Thoracic aorta (tissue), 2 donors: ENCODE results near the gene RSPH4A. TPM values are rescaled to one million over a fixed set of nuclear protein-coding genes. Genes with fewer than 3 reads are reported as not detected.

Experiments used
- ATAC-seq: fragments of 150-250 bp; one replicate; pipeline ENCODE4 v1.8.0; 2017; ENCODE audit warnings: low read depth; ENCODE audit not compliant: insufficient number of reproducible peaks, low FRiP score
- DNase-seq: peaks from one replicate; pipeline ENCODE4 v3.0.0-alpha.2; 2020; ENCODE audit warnings: low spot score
- H3K27ac ChIP-seq, 2 donors: fragments of 200-600 bp; sonication (generic); 1 replicate in 1 of 2; 2 replicates in 1 of 2; pipeline ENCODE4 v1.5.1; 2016; ENCODE audit warnings: mild to moderate bottlenecking in 2 of 2, moderate library complexity in 2 of 2
- H3K27me3 ChIP-seq: fragments of 200-600 bp; sonication (generic); replicated peaks from 2 replicates; pipeline ENCODE4 v1.6.0; 2016; ENCODE audit warnings: mild to moderate bottlenecking; ENCODE audit not compliant: insufficient read depth
- H3K36me3 ChIP-seq: fragments of 200-600 bp; sonication (generic); one replicate; pipeline ENCODE4 v1.5.1; 2016
- H3K4me1 ChIP-seq, 2 donors: fragments of 200-600 bp; sonication (generic); 1 replicate in 1 of 2; 2 replicates in 1 of 2; pipeline versions ENCODE4 v1.5.1 to v1.6.0; 2016; ENCODE audit warnings: low read depth in 2 of 2, mild to moderate bottlenecking in 1 of 2; ENCODE audit not compliant: control insufficient read depth in 1 of 2
- H3K4me3 ChIP-seq: fragments of 200-600 bp; sonication (generic); 2 replicates; pipeline ENCODE4 v1.5.1; 2016; ENCODE audit warnings: mild to moderate bottlenecking
- H3K9me3 ChIP-seq: fragments of 200-600 bp; sonication (generic); 2 replicates; pipeline ENCODE4 v1.5.1; 2016
- CTCF ChIP-seq: fragments of 200-600 bp; sonication (generic); IDR thresholded peaks from one replicate; pipeline ENCODE4 v1.5.1; 2019; ENCODE audit warnings: antibody characterized with exemption
- total RNA-seq, 2 donors: library from RNA; depleted of rRNA; stranded (reverse); fragments of >200 nt; gene quantifications; one replicate each; pipeline versions ENCODE4 v1.1.0 to v1.2.3, GENCODE V29; 2016

RSPH4A gene
- total RNA-seq, 2 donors from 2014 or later = 0.78 to 0.95 TPM

GRCh38 chr6:116571683-116572000, 44.6 kb upstream of the RSPH4A start:
- Histone ChIP-seq H3K4me3 (peak overlapping the region; percentile 77), H3K4me1 (peaks cover 8 to 20% of the 10 kb centered on the region in 2 donors), H3K27me3 (no peaks in the 10 kb centered on the region), H3K36me3 (no peaks in the 10 kb centered on the region), H3K9me3 (no peaks in the 10 kb centered on the region), H3K27ac (peak overlapping the region; percentile 92 to 93)
- ATAC-seq = no peak
- no peak for DNase-seq
- no peak for TF ChIP-seq CTCF

GRCh38 chr6:116572162-116572561, 44.1 kb upstream of the RSPH4A start:
- no peak for TF ChIP-seq CTCF
- Histone ChIP-seq H3K27ac (peak overlapping the region in 1 of 2 donors; percentile 93), H3K4me1 (peaks cover 8 to 20% of the 10 kb centered on the region in 2 donors), H3K27me3 (no peaks in the 10 kb centered on the region), H3K9me3 (no peaks in the 10 kb centered on the region), H3K4me3 (peak overlapping the region; percentile 77), H3K36me3 (no peaks in the 10 kb centered on the region)
- ATAC-seq (no peak), DNase-seq (no peak)

DNA sequence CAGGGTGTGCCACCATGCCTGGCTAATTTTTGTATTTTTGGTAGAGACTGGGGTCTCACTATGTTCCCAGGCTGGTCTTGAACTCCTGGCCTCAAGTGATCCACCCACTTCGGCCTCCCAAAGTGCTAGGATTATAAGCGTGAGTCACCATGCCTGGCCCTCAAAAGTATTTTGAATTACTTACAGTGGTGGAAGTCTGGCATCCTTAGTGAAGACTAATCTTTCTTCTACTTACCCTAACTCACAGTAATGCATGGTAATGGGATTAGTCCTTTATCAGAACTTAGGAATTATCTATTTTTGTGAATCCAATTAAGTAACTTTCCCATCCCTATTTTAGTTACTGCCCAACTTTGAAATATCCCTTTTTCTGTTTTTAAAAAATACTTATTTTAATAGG, 41.1 kb upstream of the RSPH4A start:
- DNase-seq (no peak), ATAC-seq (no peak)
- Histone ChIP-seq H3K9me3 (no peaks in the 10 kb centered on the region), H3K4me1 (peaks cover 2 to 16% of the 10 kb centered on the region in 2 donors), H3K27ac (no peak overlapping the region), H3K4me3 (no peak overlapping the region), H3K27me3 (no peaks in the 10 kb centered on the region), H3K36me3 (no peaks in the 10 kb centered on the region)
- no peak for TF ChIP-seq CTCF

DNA sequence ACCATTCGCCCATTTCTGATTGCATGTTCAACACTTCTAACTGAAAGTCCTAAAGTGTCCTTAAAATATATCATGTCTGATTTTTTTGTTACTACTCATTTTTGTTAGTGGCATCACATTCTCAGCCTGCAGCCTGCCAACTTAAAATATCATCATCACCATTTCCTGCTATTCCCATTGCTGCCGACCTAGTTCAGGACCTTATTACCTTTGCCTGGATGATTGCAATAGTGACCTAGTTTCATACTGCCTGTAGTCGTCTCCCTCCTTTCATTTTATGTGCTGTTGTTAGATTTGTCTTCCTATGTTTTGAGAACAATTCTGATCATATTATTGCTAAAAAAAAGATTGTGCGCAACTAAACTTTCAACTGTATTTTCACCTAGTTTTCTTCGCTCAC, 38.8 kb upstream of the RSPH4A start:
- H3K36me3 ChIP-seq = no peaks in the 10 kb centered on the region
- ATAC-seq = no peak
- no peaks in the 10 kb centered on the region for H3K9me3 ChIP-seq
- H3K4me3 ChIP-seq = no peak overlapping the region
- no peaks in the 10 kb centered on the region for H3K27me3 ChIP-seq
- DNase-seq = no peak
- H3K4me1 ChIP-seq = peaks cover 0 to 13% of the 10 kb centered on the region in 2 donors
- no peak for TF ChIP-seq CTCF
- H3K27ac ChIP-seq = no peak overlapping the region

DNA sequence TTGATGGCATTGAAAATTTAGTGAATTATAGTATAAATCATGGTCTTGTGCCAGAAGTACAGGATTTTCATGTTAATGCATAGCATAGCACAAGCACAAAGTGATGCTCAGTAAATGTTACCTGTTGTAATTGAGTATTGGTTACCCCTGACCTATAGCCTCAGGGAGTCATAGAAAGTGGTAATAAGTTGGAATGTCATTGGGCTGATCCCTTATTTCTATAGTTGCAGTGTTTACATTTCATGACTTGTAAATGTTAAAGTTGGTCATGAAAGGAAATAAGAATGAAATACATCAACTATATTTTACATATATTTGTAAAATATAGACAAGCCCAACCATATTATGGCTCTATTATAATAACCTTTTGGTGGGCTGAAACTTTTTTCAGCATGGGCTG, 37.9 kb upstream of the RSPH4A start:
- no peak for DNase-seq
- H3K27ac ChIP-seq = no peak overlapping the region
- TF ChIP-seq CTCF = no peak
- no peak for ATAC-seq
- no peaks in the 10 kb centered on the region for H3K36me3 ChIP-seq
- no peak overlapping the region for H3K4me3 ChIP-seq
- H3K4me1 ChIP-seq = peaks cover 0 to 5% of the 10 kb centered on the region in 2 donors
- no peaks in the 10 kb centered on the region for H3K9me3 ChIP-seq
- no peaks in the 10 kb centered on the region for H3K27me3 ChIP-seq
